Pancreas (tissue), 10 donors: ENCODE data around the gene CAPZA2. TPM values are rescaled to one million over a fixed set of nuclear protein-coding genes. Genes with fewer than 3 reads are reported as not detected.

Experiments
- ATAC-seq, 4 donors: fragments of 200-7000 bp; cut with Tn5 transposase; one replicate each; pipeline versions ENCODE4 v1.8.0 to v1.9.1; 2020; ENCODE audit warnings: mild to moderate bottlenecking in 4 of 4, moderate library complexity in 4 of 4
- DNase-seq, 6 donors: peaks; one replicate each; pipeline ENCODE4 v3.0.0-alpha.2; 2020
- FAIRE-seq: peaks from 2 replicates; lab custom pipeline; 2012; peaks lifted over from hg19 to GRCh38; lab: Jason Lieb, UNC
- H3K27ac ChIP-seq, 4 donors: fragments of 200-600 bp; sonication (generic); 1 replicate in 3 of 4; 2 replicates in 1 of 4; pipeline versions ENCODE4 v1.5.0 to v1.8.0; 2020
- H3K27me3 ChIP-seq, 4 donors: fragments of 200-600 bp; one replicate each; pipeline ENCODE4 v1.8.0; 2021
- H3K36me3 ChIP-seq, 3 donors: fragments of 200-600 bp; sonication (generic) in 1 of 3; one replicate each; pipeline versions ENCODE4 v1.5.0 to v1.8.0; 2020 to 2021
- H3K4me1 ChIP-seq, 3 donors: fragments of 200-600 bp; one replicate each; pipeline ENCODE4 v1.8.0; 2021
- H3K4me3 ChIP-seq, 4 donors: fragments of 200-600 bp; sonication (generic) in 2 of 4; one replicate each; pipeline versions ENCODE4 v1.5.0 to v1.8.0; 2020 to 2021
- H3K9me3 ChIP-seq, 4 donors: fragments of 200-600 bp; one replicate each; pipeline ENCODE4 v1.8.0; 2021
- WGBS, 2 donors: extraction: QIAGEN DNeasy Blood & Tissue Kit; methylation state at CpG; one replicate each; pipeline ENCODE4 v1.1.7; 2013; 5-methylcytosine and 5-hydroxymethylcytosine counted together
- intact Hi-C, 3 donors: fragments of 100-400 bp; cut with DNase I; formaldehyde crosslinking; loops; one replicate each; pipeline versions ENCODE4 v1.11.1 to v1.14.2; 2022
- polyA plus RNA-seq, 2 donors: library from polyadenylated mRNA; stranded (reverse); fragments of 200-250 nt; gene quantifications; one replicate each; pipeline ENCODE4 v1.2.3, GENCODE V29; 2013
- total RNA-seq, 6 donors: library from RNA; stranded (reverse); fragmentation: NEBNext Ultra II Directional in 4 of 6; extraction: Animal tissue kit (Norgen Biotek cat#: 25700) in 4 of 6; gene quantifications; one replicate each; pipeline versions ENCODE4 v1.2.1 to v1.2.4, GENCODE V29; 2021 to 2023
- TF ChIP-seq, protein P1 (sequence below), 4 donors: fragments of 200-600 bp; sonication (generic) in 3 of 4; IDR thresholded peaks; one replicate each; pipeline versions ENCODE4 v1.5.0 to v1.8.0; 2021; ENCODE audit warnings: antibody characterized with exemption in 4 of 4
- donor health status: healthy with polysubstance abuse.
- donor health status: DM: no; HTN: no; CAD: no; lungs with moderate emphysema.
- donor health status: DM: no; HTN: no; CAD: no.
- donor health status: control.
- donor health status: control.
- donor health status: Bipolar disorder and iron deficiency.
- donor health status: DM: yes; HTN: yes; CAD: no.
- donor health status: DM: no; HTN: no; CAD: no.
- donor health status: DM: no; HTN: no; CAD: no.
- donor health status: DM: yes; HTN: yes; CAD: no.

The CAPZA2 gene
- total and polyA plus RNA-seq, 8 donors: 10.8 to 97.9 (median 58.3) TPM

DNA sequence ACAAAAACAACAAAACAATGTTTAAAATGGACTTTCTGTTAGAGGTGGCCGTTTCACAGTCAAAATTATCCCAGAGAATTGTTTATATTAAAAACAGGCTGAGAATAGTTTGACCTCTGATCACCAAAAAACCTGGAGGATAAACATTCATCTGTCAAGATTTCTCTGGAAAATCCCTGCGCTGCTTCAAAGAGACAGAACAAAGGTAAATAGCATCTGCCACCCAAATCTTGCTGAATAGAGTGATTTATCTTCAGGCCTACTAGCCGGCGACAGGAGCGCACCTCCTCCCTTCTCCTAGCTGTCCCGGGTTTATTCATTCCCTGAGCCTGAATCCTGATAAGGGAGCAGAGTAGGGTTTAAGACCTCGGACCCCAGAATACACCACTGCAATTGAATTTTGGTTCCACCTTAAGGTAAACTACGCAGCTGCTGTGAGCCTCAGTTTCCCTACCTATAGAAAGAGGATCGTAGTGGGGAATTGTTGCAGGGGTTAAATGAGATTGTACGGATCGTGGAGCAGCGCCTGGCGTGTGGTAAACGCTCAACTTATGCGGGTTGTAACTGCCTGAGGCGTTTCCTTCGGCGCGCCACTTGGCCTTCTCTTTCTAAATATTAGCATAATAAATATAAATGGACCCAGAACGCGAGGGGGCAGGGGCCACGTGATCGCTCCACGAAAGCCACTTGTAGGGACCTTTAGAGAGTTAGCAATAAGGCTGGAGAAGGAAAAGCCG is 90.4 kb downstream of the CAPZA2 start:
- peak; percentile 8 to 44 (median 12) for ATAC-seq

DNA sequence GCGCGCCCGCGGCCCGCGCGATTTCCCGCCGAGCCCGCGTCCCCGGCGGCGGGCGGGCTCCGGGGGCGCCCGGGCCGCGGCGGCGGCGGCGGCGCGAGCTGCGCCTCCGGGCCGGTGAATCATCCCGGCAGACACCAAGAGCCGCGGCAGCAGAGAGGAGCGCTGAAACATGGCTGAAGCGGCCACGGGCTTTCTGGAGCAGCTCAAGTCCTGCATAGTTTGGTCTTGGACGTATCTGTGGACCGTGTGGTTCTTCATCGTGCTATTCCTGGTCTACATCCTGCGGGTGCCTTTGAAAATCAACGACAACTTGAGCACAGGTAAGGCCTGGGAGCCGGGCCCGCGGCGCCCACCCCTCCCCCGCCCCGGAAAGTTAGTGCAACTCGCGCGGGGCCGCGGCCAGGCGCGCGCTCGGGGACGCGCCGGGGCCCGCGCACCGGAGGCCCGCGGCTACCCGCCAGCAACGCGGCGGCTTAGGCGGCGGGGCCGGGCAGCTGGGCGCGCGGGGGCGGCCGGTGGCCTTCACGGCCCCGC is 91.1 kb downstream of the CAPZA2 start, which contains the start of gene ST7:
ST7 (plus strand) TSS at position 130 of the 534 bp plus-strand sequence; CDS start at position 170, 40 bp downstream.
- TF ChIP-seq, protein P1, sequence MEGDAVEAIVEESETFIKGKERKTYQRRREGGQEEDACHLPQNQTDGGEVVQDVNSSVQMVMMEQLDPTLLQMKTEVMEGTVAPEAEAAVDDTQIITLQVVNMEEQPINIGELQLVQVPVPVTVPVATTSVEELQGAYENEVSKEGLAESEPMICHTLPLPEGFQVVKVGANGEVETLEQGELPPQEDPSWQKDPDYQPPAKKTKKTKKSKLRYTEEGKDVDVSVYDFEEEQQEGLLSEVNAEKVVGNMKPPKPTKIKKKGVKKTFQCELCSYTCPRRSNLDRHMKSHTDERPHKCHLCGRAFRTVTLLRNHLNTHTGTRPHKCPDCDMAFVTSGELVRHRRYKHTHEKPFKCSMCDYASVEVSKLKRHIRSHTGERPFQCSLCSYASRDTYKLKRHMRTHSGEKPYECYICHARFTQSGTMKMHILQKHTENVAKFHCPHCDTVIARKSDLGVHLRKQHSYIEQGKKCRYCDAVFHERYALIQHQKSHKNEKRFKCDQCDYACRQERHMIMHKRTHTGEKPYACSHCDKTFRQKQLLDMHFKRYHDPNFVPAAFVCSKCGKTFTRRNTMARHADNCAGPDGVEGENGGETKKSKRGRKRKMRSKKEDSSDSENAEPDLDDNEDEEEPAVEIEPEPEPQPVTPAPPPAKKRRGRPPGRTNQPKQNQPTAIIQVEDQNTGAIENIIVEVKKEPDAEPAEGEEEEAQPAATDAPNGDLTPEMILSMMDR (IDR thresholded peaks at IDR 0.05): no peak
- Histone ChIP-seq H3K27me3 (no peaks in the 10 kb centered on the region), H3K4me1 (peaks cover 10 to 28% (median 21%) of the 10 kb centered on the region in 3 donors), H3K4me3 (peak within 1 kb of the TSS; percentile 69 to 96 (median 92)), H3K36me3 (no peaks in the 10 kb centered on the region), H3K9me3 (no peaks in the 10 kb centered on the region), H3K27ac (peak within 1 kb of the TSS; percentile 99 to 100 (median 100))
- intact Hi-C loops: no loop called here
- no peak for FAIRE-seq
- 0 to 1% methylated on average over 73 to 77 of the region's 77 CpGs for WGBS, 2 donors
- DNase-seq: peak in 5 of 6 donors; percentile 52 to 83 (median 69)
- peak; percentile 72 to 79 (median 78) for ATAC-seq

More for the DNA sequence above, 90.4 kb downstream of the CAPZA2 start:
- peaks cover 10 to 28% (median 21%) of the 10 kb centered on the region in 3 donors for H3K4me1 ChIP-seq
- no peaks in the 10 kb centered on the region for H3K27me3 ChIP-seq
- H3K36me3 ChIP-seq: no peaks in the 10 kb centered on the region
- DNase-seq (peak in 5 of 6 donors; percentile 64 to 77 (median 72)), FAIRE-seq (no peak)
- TF ChIP-seq, protein P1 (IDR thresholded peaks at IDR 0.05): no peak
- intact Hi-C loops: no loop called here
- H3K27ac ChIP-seq: peak overlapping the region; percentile 99 to 100 (median 100)
- 1% methylated on average over 25 of the region's 25 CpGs for WGBS, 2 donors
- H3K9me3 ChIP-seq: no peaks in the 10 kb centered on the region
- peak overlapping the region; percentile 69 to 96 (median 92) for H3K4me3 ChIP-seq

DNA sequence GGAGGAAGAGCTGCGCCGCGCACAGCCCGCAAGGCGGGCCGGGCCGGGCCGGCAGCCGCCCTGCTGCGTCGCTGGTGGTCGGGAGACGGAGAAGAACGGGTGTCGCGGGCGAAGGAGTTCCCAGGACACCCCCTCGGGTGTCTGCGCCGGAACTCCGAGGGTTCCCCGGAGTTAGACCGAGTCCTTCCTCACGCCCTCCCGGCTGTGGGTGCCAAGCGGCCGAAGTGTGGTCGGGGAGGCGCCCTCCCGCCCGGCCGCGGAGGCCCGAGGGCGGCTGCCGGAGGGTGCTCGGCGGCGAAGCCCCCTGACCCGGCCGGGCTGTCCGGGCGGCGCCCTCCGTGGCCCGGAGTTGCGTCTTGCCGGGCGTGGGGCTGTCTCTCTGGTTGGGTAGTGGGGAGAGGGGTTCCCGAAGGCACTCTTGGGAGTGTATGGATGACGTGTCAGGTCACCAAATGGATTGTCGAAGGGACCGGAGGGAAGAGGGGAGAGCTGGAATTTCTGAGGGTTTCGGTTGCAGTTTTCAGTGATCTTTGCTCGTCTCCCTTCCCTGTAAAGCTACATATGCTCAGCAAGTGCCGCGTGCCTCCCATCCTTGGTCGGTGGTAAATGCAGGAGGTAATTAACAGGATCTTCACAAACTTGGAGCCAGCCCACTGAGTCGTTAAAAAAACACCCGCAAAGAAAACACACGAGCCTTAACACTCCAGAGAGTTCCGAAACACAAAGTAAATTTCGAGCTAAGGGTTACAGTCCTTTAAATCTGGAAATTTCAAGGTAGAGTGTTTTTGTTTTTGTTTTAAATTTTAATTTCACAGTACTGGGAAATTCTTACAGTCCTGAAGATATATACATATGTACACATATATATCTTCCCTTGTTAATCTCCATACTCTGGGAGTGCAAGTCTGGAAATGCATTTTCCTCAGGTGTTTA is 91.8 kb downstream of the CAPZA2 start:
- Histone ChIP-seq H3K4me1 (peaks cover 10 to 28% (median 21%) of the 10 kb centered on the region in 3 donors), H3K27ac (peak overlapping the region; percentile 99 to 100 (median 100)), H3K27me3 (no peaks in the 10 kb centered on the region), H3K9me3 (no peaks in the 10 kb centered on the region), H3K36me3 (no peaks in the 10 kb centered on the region), H3K4me3 (peak overlapping the region; percentile 65 to 96 (median 92))
- ATAC-seq (peak; percentile 71 to 81 (median 78)), FAIRE-seq (no peak), DNase-seq (peak; percentile 69 to 82 (median 74))
- intact Hi-C loops: no loop called here
- 1% methylated on average over 46 to 63 of the region's 63 CpGs for WGBS, 2 donors
- TF ChIP-seq, protein P1 (IDR thresholded peaks at IDR 0.05): no peak

DNA sequence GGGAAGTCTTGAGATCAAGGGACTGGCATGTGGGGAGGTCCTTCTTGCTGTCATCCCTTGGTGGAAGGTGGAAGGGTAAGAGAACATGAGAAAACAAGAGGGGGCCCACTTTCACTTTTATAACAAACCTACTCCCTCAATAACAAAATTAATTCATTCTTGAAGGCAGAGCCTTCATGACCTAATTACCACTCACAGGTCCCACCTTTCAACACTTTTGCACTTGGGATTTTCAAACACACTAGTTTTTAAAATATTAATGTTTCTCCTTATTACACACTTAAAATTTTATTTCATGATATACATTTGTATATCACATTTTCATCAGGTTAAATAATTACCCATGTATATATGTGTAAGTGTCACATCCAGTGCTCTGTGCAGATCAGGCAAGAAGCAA is 93.0 kb downstream of the CAPZA2 start:
- TF ChIP-seq, protein P1 (IDR thresholded peaks at IDR 0.05): no peak
- DNase-seq: no peak
- no peak for ATAC-seq
- peaks cover 10 to 28% (median 21%) of the 10 kb centered on the region in 3 donors for H3K4me1 ChIP-seq
- H3K36me3 ChIP-seq: no peaks in the 10 kb centered on the region
- peak overlapping the region in 2 of 4 donors; percentile 90 to 96 for H3K4me3 ChIP-seq
- peak overlapping the region in 2 of 4 donors; percentile 100 for H3K27ac ChIP-seq
- H3K27me3 ChIP-seq: no peaks in the 10 kb centered on the region
- intact Hi-C loops: no loop called here
- H3K9me3 ChIP-seq: no peaks in the 10 kb centered on the region
- FAIRE-seq: no peak
